IMR-90 (cell line): ENCODE data around the gene IL18RAP. TPM values are rescaled to one million over a fixed set of nuclear protein-coding genes. Genes with fewer than 3 reads are reported as not detected.

Experiments used
- ATAC-seq: fragments of 200-7000 bp; cut with Tn5 transposase; 2 replicates; pipeline ENCODE4 v1.9.1; 2020; ENCODE audit warnings: low read depth, mild to moderate bottlenecking, moderate library complexity
- BruUV-seq: library from RNA; stranded (reverse); fragments of 400-500 nt; replicated peaks from 2 replicates; lab custom pipeline; 2021; lab: Mats Ljungman, UMichigan
- CTCF ChIA-PET: fragments of 300-600 bp; formaldehyde crosslinking; extraction: SDS; loops from one replicate; lab custom pipeline; 2021; ENCODE audit warnings: antibody characterized with exemption; lab: Yijun Ruan, JAX
- POLR2A ChIA-PET: fragments of 300-600 bp; sonication (Branson Sonifier 250); formaldehyde crosslinking; loops from one replicate; lab custom pipeline; 2022; ENCODE audit warnings: antibody characterized with exemption; ENCODE audit not compliant: unreplicated experiment; lab: Charles Lee
- DNase-seq: peaks from one replicate; pipeline ENCODE4 v3.0.0; 2013
- H2AFZ ChIP-seq: replicated peaks from 2 replicates; pipeline ENCODE3; 2013; ENCODE audit warnings: low read length, mild to moderate bottlenecking; ENCODE audit not compliant: poor library complexity
- H2AK5ac ChIP-seq: 2 replicates; pipeline ENCODE4 v1.6.1; 2013; ENCODE audit warnings: low read depth, low read length, inconsistent platforms
- H2AK9ac ChIP-seq: replicated peaks from 2 replicates; pipeline ENCODE3; 2013; ENCODE audit warnings: mild to moderate bottlenecking, low read depth, low read length, moderate library complexity; ENCODE audit not compliant: poor library complexity
- H2BK120ac ChIP-seq: 2 replicates; pipeline ENCODE4 v1.6.1; 2013; ENCODE audit warnings: low read depth, low read length, inconsistent platforms
- H2BK15ac ChIP-seq: 3 replicates; pipeline ENCODE4 v1.6.1; 2013; ENCODE audit warnings: low read depth, low read length, inconsistent platforms
- H2BK20ac ChIP-seq: 2 replicates; pipeline ENCODE4 v1.6.1; 2013; ENCODE audit warnings: low read depth, mild to moderate bottlenecking, inconsistent platforms, low read length, moderate library complexity
- H2BK5ac ChIP-seq: 2 replicates; pipeline ENCODE4 v1.6.1; 2013; ENCODE audit warnings: mild to moderate bottlenecking, low read depth, low read length, inconsistent platforms; ENCODE audit not compliant: poor library complexity, severe bottlenecking
- H3K14ac ChIP-seq: replicated peaks from 2 replicates; pipeline ENCODE4 v1.6.1; 2013; ENCODE audit warnings: low read depth, low read length, inconsistent platforms
- H3K18ac ChIP-seq: 2 replicates; pipeline ENCODE4 v1.6.1; 2013; ENCODE audit warnings: low read depth, low read length, control low read depth
- H3K23ac ChIP-seq: 2 replicates; pipeline ENCODE4 v1.6.1; 2013; ENCODE audit warnings: low read depth, low read length, inconsistent platforms
- H3K27ac ChIP-seq: 2 replicates; pipeline ENCODE4 v1.5.1; 2013; ENCODE audit warnings: mild to moderate bottlenecking, control low read depth, low read length; ENCODE audit not compliant: insufficient read depth
- H3K27me3 ChIP-seq: 2 replicates; pipeline ENCODE4 v1.6.1; 2013; ENCODE audit warnings: low read length; ENCODE audit not compliant: control insufficient read depth, insufficient read depth
- H3K36me3 ChIP-seq: 2 replicates; pipeline ENCODE4 v1.6.1; 2013; ENCODE audit warnings: low read length, mixed read lengths; ENCODE audit not compliant: control insufficient read depth, insufficient read depth
- H3K4ac ChIP-seq: 2 replicates; pipeline ENCODE4 v1.6.1; 2013; ENCODE audit warnings: low read depth, low read length, inconsistent platforms
- H3K4me1 ChIP-seq: 2 replicates; pipeline ENCODE4 v1.6.1; 2013; ENCODE audit warnings: low read length, mixed read lengths; ENCODE audit not compliant: control insufficient read depth, insufficient read depth
- H3K4me2 ChIP-seq: 2 replicates; pipeline ENCODE4 v1.6.1; 2013; ENCODE audit warnings: low read depth, mild to moderate bottlenecking, control low read depth, low read length, moderate library complexity
- H3K4me3 ChIP-seq: 2 replicates; pipeline ENCODE4 v1.5.1; 2013; ENCODE audit warnings: low read depth, mild to moderate bottlenecking, control low read depth, low read length, moderate library complexity; ENCODE audit not compliant: insufficient read depth
- H3K56ac ChIP-seq: 2 replicates; pipeline ENCODE4 v1.6.1; 2013; ENCODE audit warnings: low read length, inconsistent platforms; ENCODE audit not compliant: insufficient read depth; ENCODE audit errors: extremely low read depth
- H3K79me1 ChIP-seq, 2 experiments: 2 replicates each; pipeline ENCODE4 v1.6.1; 2013; ENCODE audit warnings: low read length in 2 of 2, inconsistent platforms in 1 of 2, low read depth in 1 of 2
- H3K9ac ChIP-seq: 2 replicates; pipeline ENCODE4 v1.6.1; 2013; ENCODE audit warnings: low read depth, low read length, control low read depth
- H3K9me1 ChIP-seq: 2 replicates; pipeline ENCODE4 v1.6.1; 2013; ENCODE audit warnings: low read length, inconsistent platforms; ENCODE audit not compliant: insufficient read depth
- H3K9me3 ChIP-seq: 2 replicates; pipeline ENCODE4 v1.6.1; 2013; ENCODE audit warnings: low read length; ENCODE audit not compliant: control insufficient read depth, insufficient read depth
- H4K20me1 ChIP-seq: 2 replicates; pipeline ENCODE4 v1.6.1; 2013; ENCODE audit warnings: low read length, inconsistent platforms; ENCODE audit not compliant: insufficient read depth
- H4K5ac ChIP-seq: 2 replicates; pipeline ENCODE4 v1.6.1; 2013; ENCODE audit warnings: mild to moderate bottlenecking, low read depth, low read length, control low read depth
- H4K8ac ChIP-seq, 2 experiments: 2 replicates each; pipeline ENCODE4 v1.6.1; 2013; ENCODE audit warnings: low read depth in 2 of 2, low read length in 2 of 2, control low read depth in 1 of 2, inconsistent platforms in 1 of 2
- H4K91ac ChIP-seq: 2 replicates; pipeline ENCODE4 v1.6.1; 2013; ENCODE audit warnings: low read depth, low read length, inconsistent platforms; ENCODE audit not compliant: insufficient read depth
- BHLHE40 ChIP-seq: fragments of 150-350 bp; IDR thresholded peaks from 2 replicates; pipeline ENCODE4 v1.6.1; 2016; ENCODE audit warnings: mild to moderate bottlenecking, low read depth, low read length
- CEBPB ChIP-seq: IDR thresholded peaks from 2 replicates; pipeline ENCODE4 v1.6.1; 2012; ENCODE audit warnings: low read depth, low read length, improper control_type of control experiment
- CHD1 ChIP-seq: IDR thresholded peaks from 2 replicates; pipeline ENCODE4 v1.6.1; 2012; ENCODE audit warnings: low read depth, low read length, improper control_type of control experiment
- ELK1 ChIP-seq: fragments of 150-350 bp; IDR thresholded peaks from 2 replicates; pipeline ENCODE4 v1.6.1; 2016; ENCODE audit warnings: low read depth, mild to moderate bottlenecking, low read length, moderate library complexity, borderline replicate concordance
- FOS ChIP-seq: fragments of 150-350 bp; IDR thresholded peaks from 2 replicates; pipeline ENCODE4 v1.6.1; 2016; ENCODE audit warnings: low read depth, low read length
- MAFK ChIP-seq: IDR thresholded peaks from 2 replicates; pipeline ENCODE4 v1.6.1; 2012; ENCODE audit warnings: low read depth, low read length, improper control_type of control experiment
- MAZ ChIP-seq: IDR thresholded peaks from 2 replicates; pipeline ENCODE4 v1.6.1; 2012; ENCODE audit warnings: low read depth, mild to moderate bottlenecking, low read length, improper control_type of control experiment, moderate library complexity, borderline replicate concordance
- MXI1 ChIP-seq: IDR thresholded peaks from 2 replicates; pipeline ENCODE4 v1.6.1; 2012; ENCODE audit warnings: low read depth, mild to moderate bottlenecking, low read length, moderate library complexity, borderline replicate concordance
- NFE2L2 ChIP-seq: fragments of 150-350 bp; IDR thresholded peaks from 2 replicates; pipeline ENCODE4 v1.6.1; 2016; ENCODE audit warnings: low read depth, mild to moderate bottlenecking, low read length
- POLR2A ChIP-seq: IDR thresholded peaks from 2 replicates; pipeline ENCODE4 v1.6.1; 2012; ENCODE audit warnings: mild to moderate bottlenecking, low read depth, low read length
- RAD21 ChIP-seq: IDR thresholded peaks from 2 replicates; pipeline ENCODE4 v1.6.1; 2012; ENCODE audit warnings: low read length, improper control_type of control experiment
- RCOR1 ChIP-seq: IDR thresholded peaks from 2 replicates; pipeline ENCODE4 v1.6.1; 2012; ENCODE audit warnings: mild to moderate bottlenecking, low read length, improper control_type of control experiment; ENCODE audit not compliant: insufficient replicate concordance
- RFX5 ChIP-seq: IDR thresholded peaks from 2 replicates; pipeline ENCODE4 v1.8.0; 2012; ENCODE audit warnings: low read depth, mild to moderate bottlenecking, low read length, moderate library complexity
- SMC3 ChIP-seq: fragments of 150-350 bp; IDR thresholded peaks from 2 replicates; pipeline ENCODE4 v1.6.1; 2016; ENCODE audit warnings: low read depth, mild to moderate bottlenecking, antibody characterized with exemption, low read length, moderate library complexity
- USF2 ChIP-seq: fragments of 150-350 bp; IDR thresholded peaks from 2 replicates; pipeline ENCODE4 v1.6.1; 2017; ENCODE audit warnings: mild to moderate bottlenecking, antibody characterized with exemption, low read length, low read depth
- WGBS, 2 experiments: methylation state at CpG; one replicate each; pipeline versions ENCODE4 v1.1.5 to v1.1.7; 2013; ENCODE audit warnings: missing lambda C conversion rate in 2 of 2; ENCODE audit not compliant: insufficient read length in 1 of 2; ENCODE audit errors: extremely low coverage in 2 of 2; 5-methylcytosine and 5-hydroxymethylcytosine counted together
- dilution Hi-C: fragments of 300-500 bp; cut with HindIII; formaldehyde crosslinking; loops from one replicate; pipeline ENCODE4 v1.14.3; 2018; ENCODE audit warnings: low sequenced_read_pairs; ENCODE audit not compliant: unreplicated experiment
- in situ Hi-C: fragments of 300-500 bp; cut with MboI; formaldehyde crosslinking; loops from 3 replicates; pipeline ENCODE4 v1.14.3; 2019; ENCODE audit warnings: low sequenced_read_pairs, inconsistent platforms, mixed read lengths
- intact Hi-C: fragments of 100-400 bp; cut with micrococcal nuclease; formaldehyde crosslinking; loops from 2 replicates; pipeline ENCODE4 v1.10.0; 2022
- polyA plus RNA-seq, 3 experiments: library from polyadenylated mRNA; depleted of rRNA; stranded (reverse); fragments of >200 nt; gene quantifications; 2 replicates each; pipeline ENCODE4 v1.2.3, GENCODE V29; 2012; ENCODE audit warnings: low replicate concordance in 1 of 3
- total RNA-seq: library from RNA; depleted of rRNA; stranded (reverse); fragments of >200 nt; gene quantifications from 2 replicates; pipeline ENCODE4 v1.2.3, GENCODE V29; 2012
- TF ChIP-seq, protein P1 (sequence below): conservative IDR thresholded peaks from 2 replicates; pipeline ENCODE4 v1.5.1; 2012; ENCODE audit warnings: mild to moderate bottlenecking, low read depth, low read length, improper control_type of control experiment

The IL18RAP gene
- total and polyA plus RNA-seq, 2 of the 4 experiments (the other 2 are of a cell fraction) = not detected

DNA sequence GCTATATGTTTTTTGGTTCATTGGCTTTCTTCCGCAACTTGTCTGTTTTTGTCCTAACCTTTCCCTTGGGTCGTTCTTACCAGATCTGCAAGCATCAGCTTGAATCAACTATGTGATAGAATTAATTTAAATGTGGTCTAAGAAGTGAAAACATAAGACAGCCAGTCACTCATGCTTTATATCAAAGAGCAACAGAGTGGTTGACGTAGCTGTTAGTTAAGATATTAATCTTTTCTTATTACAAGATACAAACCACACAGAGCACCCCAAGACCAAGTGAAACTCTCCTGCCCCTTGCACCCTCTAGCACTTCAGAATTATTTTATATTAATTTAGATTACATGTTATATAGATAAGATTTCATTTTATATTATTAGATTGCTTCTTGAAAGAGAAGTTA is 15.2 kb downstream of the IL18RAP start:
- H3K14ac ChIP-seq = no peak overlapping the region
- no peak for DNase-seq
- no peak overlapping the region for H4K91ac ChIP-seq
- 0 out of 2 replicates have a peak, but pooled peaks cover 2% of the 10 kb centered on the region for H3K4me1 ChIP-seq
- no peaks in the 10 kb centered on the region for H3K9me3 ChIP-seq
- no peaks in the 10 kb centered on the region for H4K20me1 ChIP-seq
- ChIA-PET CTCF (interaction anchor here (1.0 kb wide), 1 partner anchor 21 kb away, joined by 3 read pairs; no protein-coding TSS in a partner anchor), POLR2A (no interaction called here)
- H4K8ac ChIP-seq = no peak overlapping the region
- H3K23ac ChIP-seq = no peak overlapping the region
- H2BK20ac ChIP-seq = no peak overlapping the region
- H3K4me3 ChIP-seq = no peak overlapping the region
- H3K4ac ChIP-seq = no peak overlapping the region
- in situ Hi-C loops (no loop called here), dilution Hi-C loops (no loop called here), intact Hi-C loops (no loop called here)
- H2AK5ac ChIP-seq = no peak overlapping the region
- TF ChIP-seq USF2 (no peak), CEBPB (no peak), BHLHE40 (no peak), FOS (no peak), MAZ (no peak), NFE2L2 (no peak), MXI1 (no peak), SMC3 (no peak), ELK1 (no peak), MAFK (no peak), CHD1 (no peak), RFX5 (no peak), POLR2A (no peak), RAD21 (no peak), RCOR1 (no peak)
- TF ChIP-seq, protein P1, sequence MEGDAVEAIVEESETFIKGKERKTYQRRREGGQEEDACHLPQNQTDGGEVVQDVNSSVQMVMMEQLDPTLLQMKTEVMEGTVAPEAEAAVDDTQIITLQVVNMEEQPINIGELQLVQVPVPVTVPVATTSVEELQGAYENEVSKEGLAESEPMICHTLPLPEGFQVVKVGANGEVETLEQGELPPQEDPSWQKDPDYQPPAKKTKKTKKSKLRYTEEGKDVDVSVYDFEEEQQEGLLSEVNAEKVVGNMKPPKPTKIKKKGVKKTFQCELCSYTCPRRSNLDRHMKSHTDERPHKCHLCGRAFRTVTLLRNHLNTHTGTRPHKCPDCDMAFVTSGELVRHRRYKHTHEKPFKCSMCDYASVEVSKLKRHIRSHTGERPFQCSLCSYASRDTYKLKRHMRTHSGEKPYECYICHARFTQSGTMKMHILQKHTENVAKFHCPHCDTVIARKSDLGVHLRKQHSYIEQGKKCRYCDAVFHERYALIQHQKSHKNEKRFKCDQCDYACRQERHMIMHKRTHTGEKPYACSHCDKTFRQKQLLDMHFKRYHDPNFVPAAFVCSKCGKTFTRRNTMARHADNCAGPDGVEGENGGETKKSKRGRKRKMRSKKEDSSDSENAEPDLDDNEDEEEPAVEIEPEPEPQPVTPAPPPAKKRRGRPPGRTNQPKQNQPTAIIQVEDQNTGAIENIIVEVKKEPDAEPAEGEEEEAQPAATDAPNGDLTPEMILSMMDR = no peak
- H3K56ac ChIP-seq = no peak overlapping the region
- H3K9me1 ChIP-seq = no peaks in the 10 kb centered on the region
- no peak overlapping the region for H3K9ac ChIP-seq
- H2BK120ac ChIP-seq = no peak overlapping the region
- H2BK5ac ChIP-seq = no peak overlapping the region
- H3K79me1 ChIP-seq = no peaks in the 10 kb centered on the region
- no CpG with 5 or more reads among the region's 3 CpGs for WGBS, 2 experiments
- no peak for ATAC-seq
- no peaks in the 10 kb centered on the region for H3K36me3 ChIP-seq
- no peak overlapping the region for H4K5ac ChIP-seq
- H3K27me3 ChIP-seq = no peaks in the 10 kb centered on the region; the same call in 1 of the 2 replicates
- no peak overlapping the region for H2AK9ac ChIP-seq
- no peak overlapping the region for H3K27ac ChIP-seq
- no peak overlapping the region for H3K18ac ChIP-seq
- no peak overlapping the region for H2BK15ac ChIP-seq
- H3K4me2 ChIP-seq = no peak overlapping the region
- no TSS peak for BruUV-seq
- no peak overlapping the region for H2AFZ ChIP-seq
